GM21786 (cell line): ENCODE measurements around the gene RERE.
"Not testable (repeated sequence)": the region's sequence is repeated elsewhere in the genome, so short reads cannot be mapped to it uniquely, and the experiment has no call there.

Experiments
- ATAC-seq: cut with Tn5 transposase; IDR thresholded peaks from one replicate; pipeline ENCODE4 v1.9.1; 2021; ENCODE audit not compliant: unreplicated experiment

Gene RERE

DNA sequence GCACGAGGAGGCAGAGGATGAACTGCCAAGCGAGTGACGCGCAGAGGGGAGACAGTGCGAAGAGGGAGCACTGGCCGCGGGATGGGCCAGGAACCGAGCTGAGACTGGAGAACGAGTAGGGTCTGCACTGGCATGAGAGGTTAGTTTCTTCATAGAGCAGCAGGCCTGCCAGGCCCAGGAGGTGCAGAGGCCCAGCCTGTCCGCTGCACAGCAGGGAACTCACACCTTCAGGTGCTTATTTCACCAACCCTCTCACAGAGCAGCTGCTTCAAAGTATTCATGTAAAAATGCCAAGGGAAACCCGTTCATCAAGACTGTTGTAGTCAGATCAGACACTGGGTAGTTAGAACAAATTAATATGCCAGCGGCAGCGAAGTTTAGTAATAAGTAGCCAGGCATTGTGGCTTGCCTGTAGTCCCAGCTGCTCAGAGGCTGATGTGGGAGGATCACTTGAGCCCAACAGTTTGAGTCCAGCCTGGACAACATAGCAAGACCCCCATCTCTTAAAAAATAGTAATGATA, 355.0 kb downstream of the RERE start:
- no peak for ATAC-seq

- no peak for ATAC-seq
Observed at GRCh38 chr1:8461351-8462110, 355.9 kb downstream of the RERE start.

DNA sequence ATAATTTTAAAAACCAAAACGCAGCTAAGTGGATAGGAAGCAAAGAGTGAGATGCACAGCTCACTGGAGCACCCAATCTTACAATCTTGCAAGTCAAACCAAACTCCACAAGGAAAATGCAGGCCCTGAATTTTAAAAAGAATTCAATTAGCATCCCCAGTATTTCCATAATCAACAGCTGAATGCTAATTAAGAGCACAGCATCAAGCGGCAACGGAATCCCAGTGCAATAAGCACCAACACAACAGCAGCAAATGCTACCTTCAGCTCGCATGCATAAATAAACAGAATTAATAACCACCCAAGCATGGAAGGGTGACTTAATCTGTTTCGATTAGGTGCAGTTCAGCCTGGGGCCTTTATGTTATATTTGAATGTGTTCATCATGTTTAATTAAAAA, 356.7 kb downstream of the RERE start:
- ATAC-seq: no peak

- no peak for ATAC-seq
Observed at GRCh38 chr1:8460132-8460544, 357.3 kb downstream of the RERE start.

DNA sequence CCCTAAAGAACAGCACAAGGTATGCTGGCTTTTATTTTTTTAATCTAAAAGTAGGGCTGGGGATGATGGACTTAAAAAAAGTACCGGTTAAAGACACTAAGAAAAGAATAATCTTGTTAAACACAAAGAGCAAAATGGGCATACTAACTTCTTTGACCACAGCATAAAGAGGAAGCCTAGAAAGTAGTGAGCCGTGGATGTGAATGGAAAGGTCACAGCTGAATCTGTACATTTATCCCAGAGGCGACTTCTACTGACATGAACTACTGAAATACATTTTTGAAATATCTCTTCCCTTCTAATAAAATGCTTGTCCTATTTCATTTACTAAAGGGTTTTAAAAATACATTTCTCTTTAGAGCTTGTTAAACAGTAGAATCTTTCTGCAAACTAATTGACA, 358.8 kb downstream of the RERE start:
- ATAC-seq: no peak

DNA sequence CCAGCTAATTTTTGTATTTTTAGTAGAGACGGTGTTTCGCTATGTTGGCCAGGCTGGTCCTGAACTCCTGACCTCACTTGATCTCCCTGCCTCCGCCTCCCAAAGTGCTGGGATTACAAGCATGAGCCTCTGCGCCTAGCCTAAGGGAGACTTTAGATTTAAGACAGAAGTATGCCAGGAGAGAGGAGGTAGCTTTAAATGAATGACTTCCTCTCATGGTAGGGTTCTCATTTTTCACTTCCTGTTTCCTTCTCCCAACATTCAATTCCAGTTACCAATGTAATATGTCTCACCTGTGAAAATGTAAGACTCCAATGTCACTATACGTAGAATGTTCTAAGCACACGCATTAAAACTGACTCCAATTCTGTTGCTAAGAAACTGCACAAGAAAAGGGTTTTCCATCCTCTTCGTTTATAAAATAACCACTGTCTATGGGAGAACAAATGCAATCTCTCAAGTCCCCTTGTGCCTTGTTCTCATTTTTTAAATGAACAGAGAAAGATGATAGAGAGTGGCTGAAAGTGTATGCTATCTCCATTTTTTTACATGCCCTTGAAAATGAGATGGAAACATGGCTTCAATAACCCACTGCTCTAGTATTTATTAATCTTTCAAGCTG, 359.6 kb downstream of the RERE start:
- no peak for ATAC-seq

DNA sequence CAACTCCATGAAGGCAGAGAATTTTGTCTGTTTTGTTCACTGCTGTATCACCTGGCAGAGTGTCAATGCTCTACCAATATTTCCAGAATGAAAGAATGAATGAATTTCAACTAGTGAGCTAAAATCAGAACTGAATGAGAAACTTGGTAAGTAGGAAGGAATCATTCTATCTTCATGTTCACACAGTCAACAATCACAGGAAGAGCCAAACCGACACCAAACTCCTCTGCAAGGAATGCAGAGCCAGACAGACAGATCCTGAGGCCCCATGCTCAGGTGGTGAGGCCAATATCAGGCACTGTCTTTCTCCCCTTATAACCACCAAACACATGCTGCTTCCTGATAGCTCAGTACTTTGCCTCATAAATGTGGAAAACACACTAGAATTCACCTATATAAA, 360.4 kb downstream of the RERE start:
- no peak for ATAC-seq

GRCh38 chr1:8456308-8456912, 361.0 kb downstream of the RERE start:
- no peak for ATAC-seq

DNA sequence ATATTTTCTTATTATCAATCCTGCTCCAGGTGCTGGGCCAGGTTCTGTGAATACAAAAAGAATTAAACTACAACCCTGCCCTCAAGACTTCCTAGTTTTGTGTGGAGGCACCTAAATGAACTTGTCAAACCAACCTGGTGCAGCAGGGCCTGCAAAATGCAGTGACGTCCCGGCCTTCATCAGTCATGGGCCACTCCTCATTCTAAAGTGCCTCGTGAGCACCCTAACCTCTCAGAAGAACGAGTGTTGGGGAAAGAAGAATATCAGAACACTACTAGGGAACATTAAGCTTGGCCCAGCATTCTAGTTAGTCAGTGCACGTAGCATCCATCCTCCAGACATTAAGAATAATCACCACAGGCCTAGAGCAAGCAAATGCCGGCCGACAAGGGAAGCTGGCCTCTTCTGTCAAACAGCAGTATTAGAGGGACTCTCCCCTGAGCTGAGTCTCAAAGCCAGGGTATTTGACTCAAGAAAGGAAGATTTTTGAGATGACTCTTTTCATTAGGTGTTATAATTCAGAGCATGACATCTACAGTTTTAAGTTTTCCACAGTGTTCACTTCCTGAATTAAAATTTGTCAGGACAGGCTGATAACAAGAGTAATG, 361.6 kb downstream of the RERE start:
- no peak for ATAC-seq

GRCh38 chr1:8450312-8450711, 367.1 kb downstream of the RERE start:
- ATAC-seq: no peak

DNA sequence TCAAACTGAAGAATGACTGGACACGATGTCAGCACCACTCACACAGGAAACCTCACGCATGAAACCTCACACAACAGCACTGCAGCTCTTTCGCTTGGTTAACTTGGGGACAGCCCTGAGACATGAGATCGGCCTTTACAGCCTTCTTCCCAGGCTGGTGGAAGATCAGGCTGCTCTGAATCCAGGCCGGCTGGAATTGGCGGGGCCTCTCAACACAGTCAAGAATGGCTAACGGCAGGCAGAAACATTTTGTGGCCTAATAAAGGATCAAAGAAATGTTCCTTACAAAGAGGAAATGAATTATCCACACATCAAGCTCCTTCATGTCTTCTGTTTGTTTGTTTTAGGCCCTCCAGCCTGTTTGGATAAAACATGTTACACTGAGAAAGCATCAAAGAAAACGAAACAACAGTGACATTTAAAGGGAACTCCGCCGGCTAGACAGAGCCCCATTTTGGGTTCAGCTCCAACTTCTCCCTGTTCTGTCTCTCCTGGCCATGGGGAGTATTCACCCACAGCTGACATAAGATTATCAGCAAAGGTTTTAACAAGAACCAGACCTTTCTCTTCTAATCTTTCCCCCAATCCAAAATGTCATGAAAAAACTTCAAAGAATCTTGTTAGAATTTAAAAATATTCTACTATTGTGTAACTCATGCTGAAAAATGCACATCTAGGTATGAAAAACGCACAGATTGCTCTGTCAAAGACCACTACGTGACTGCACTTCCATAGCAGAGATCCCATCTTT, 368.4 kb downstream of the RERE start:
- ATAC-seq: no peak

DNA sequence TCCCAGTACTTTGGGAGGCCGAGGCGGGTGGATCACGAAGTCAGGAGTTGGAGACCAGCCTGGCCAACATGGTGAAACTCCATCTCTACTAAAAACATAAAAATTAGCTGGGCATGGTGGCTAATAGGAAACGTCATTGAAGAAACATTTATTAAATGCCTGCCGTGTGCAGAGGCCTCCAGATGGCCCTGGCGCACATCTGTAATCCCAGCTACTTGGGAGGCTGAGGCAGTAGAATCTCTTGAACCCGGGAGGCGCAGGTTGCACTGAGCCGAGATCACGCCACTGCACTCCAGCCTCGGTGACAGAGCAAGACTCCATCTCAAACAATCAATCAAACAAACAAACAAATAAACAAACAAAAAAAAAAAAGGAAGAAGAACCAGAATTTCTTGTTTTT, 368.9 kb downstream of the RERE start:
- not testable (repeated sequence) for ATAC-seq

- no peak for ATAC-seq
Observed at GRCh38 chr1:8447616-8448150, 369.8 kb downstream of the RERE start.

DNA sequence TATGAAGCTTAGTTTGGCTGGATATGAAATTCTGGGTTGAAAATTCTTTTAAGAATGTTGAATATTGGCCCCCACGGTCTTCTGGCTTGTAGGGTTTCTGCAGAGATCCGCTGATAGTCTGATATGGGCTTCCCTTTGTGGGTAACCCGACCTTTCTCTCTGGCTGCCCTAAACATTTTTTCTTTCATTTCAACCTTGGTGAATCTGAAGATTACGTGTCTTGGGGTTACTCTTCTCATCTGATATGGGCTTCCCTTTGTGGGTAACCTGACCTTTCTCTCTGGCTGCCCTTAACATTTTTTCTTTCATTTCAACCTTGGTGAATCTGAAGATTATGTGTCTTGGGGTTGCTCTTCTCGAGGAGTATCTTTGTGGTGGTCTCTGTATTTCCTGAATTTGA, 371.3 kb downstream of the RERE start:
- not testable (repeated sequence) for ATAC-seq

DNA sequence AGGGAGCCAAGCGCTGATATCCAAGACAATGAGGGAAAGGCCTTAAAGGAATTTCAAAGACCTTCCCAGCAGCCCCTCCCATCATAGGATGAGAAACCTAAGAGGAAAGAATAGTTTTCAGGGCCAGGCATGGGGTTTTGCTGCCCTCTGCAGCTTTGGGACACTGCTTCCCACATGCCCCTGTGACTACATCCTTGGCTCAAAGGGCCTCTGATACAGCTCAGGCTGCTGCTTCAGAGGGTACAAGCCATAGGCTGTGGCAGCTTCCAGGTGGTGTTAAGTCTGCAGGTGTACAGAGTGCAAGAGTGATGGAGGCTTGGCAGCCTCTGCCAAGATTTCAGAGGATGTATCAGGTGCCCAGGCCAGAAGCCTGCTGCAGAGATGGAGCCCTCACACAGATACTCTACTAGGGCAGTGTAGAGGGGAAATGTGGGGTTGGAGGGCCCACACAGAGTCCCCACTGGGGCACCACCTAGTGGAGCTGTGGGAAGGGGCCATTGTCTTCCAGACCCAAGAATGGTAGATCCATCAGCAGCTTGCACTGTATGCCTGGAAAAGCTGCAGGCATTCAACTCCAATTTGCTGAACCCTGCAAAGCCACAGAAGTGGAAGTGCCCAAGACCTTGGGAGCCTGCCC, 373.8 kb downstream of the RERE start:
- ATAC-seq: no peak

DNA sequence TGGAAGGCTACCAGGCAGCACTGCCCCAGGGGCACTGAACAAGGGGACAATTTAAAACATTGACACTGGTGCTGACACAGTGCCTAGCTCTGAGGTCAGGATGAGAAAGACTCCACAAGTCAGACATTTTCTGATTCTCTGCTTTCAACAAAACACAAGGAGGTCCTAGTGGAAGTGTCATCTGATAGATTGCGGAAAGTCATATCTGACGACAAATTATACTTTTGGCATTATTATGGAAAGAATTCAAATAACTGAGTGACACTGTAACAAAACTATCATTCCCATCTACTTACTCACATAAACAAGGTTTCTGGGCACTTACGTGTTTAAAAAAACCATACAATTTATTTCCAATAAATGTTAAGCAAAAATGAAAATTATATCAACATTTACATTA, 376.0 kb downstream of the RERE start:
- no peak for ATAC-seq

DNA sequence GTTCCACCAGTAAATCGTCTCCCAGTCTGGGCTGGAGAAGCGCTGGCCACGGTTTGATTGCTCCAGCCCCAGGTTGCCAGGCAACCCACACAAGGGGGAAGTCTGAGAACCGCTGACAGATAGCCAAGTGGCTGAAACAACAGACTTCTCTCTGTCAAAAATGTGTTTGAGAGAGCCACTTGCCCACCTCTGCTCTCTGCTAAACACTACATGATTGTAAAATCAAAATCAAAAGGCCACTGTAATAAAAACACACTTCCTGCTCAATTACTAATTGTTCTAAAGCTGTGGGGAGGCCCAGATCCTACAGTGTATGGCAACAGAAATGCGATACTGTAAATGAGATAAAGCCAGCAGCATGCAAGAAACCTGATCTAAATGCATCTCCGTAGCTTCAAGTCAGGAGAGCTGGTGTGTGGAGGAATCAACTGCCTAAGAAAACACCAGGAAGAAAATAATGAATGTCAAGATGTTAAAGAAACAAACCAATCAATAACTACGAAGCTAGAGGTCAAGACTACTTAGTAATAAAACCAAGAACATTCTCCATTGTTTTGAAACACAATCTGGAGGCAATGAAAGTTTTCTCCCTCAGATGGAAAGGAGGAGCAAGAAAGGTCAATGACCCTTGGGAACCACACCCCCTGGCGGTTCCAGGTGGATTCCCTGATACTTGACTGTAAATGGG, 378.3 kb downstream of the RERE start:
- ATAC-seq: peak; percentile 47

DNA sequence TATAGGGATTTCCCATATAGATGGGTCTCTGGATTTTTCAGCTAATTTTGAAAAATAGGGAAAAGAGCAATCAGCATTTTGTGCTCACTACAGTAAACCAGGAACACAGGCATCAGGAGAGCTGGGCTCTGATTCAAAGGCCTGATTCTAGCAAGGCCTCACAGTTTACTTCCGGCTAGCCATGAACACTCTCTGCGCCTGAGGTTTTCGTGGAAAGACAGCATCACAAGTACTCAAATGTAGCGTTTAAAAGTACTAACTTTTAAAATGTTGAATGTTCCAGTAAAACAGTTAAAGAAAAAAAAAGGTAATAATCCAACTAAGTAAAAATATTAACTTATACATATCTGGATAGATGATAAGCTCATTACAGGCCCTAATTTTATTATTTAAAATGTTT, 379.0 kb downstream of the RERE start:
- no peak for ATAC-seq

DNA sequence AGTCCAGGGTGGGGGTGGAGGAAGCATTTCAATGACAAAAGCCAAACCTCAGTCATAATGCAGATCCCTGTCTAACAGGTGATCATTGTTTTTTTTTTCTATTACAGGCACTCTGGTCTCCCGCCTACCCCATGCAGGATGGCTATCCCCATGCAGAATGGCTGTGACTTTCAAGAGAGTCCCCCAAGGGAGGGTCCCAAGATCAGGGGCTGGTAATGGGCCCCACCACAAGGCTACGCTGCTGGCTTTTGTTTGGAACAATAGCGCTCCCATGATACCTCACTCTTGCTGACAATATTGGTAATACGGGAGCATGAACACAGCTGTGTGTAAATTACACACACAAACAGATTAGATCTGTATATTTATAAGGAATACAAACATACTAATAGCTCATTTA, 380.1 kb downstream of the RERE start:
- ATAC-seq: no peak
